Gastrocnemius medialis (tissue), 4 donors: ENCODE data around the gene RAD51B. TPM values are rescaled to one million over a fixed set of nuclear protein-coding genes. Genes with fewer than 3 reads are reported as not detected.
A peak's percentile ranks its signal among the peaks of the same experiment; 100 is the strongest.

Experiments
- ATAC-seq, 2 donors: fragments of 150-250 bp; one replicate each; pipeline ENCODE4 v1.9.1; 2016
- DNase-seq, 2 donors: peaks; one replicate each; pipeline ENCODE4 v3.0.0-alpha.2; 2019
- H3K27ac ChIP-seq, 4 donors: fragments of 200-600 bp; sonication (generic); 1 replicate in 1 of 4; 2 replicates in 3 of 4; pipeline ENCODE4 v1.5.1; 2016 to 2018; ENCODE audit warnings: mild to moderate bottlenecking in 2 of 4, moderate library complexity in 1 of 4
- H3K27me3 ChIP-seq, 3 donors: fragments of 200-600 bp; sonication (generic) in 2 of 3; 1 replicate in 1 of 3; 2 replicates in 2 of 3; pipeline versions ENCODE4 v1.5.1 to v1.6.0; 2016 to 2019; ENCODE audit warnings: mild to moderate bottlenecking in 1 of 3, moderate library complexity in 1 of 3
- H3K36me3 ChIP-seq, 2 donors: fragments of 200-600 bp; sonication (generic) in 1 of 2; one replicate each; pipeline ENCODE4 v1.5.1; 2017 to 2018
- H3K4me1 ChIP-seq, 2 donors: fragments of 200-600 bp; sonication (generic) in 1 of 2; one replicate each; pipeline ENCODE4 v1.5.1; 2016 to 2017; ENCODE audit warnings: mild to moderate bottlenecking in 2 of 2
- H3K4me3 ChIP-seq, 4 donors: fragments of 200-600 bp; sonication (generic) in 3 of 4; 1 replicate in 1 of 4; 2 replicates in 3 of 4; pipeline ENCODE4 v1.5.1; 2016 to 2019; ENCODE audit warnings: mild to moderate bottlenecking in 2 of 4
- H3K9me3 ChIP-seq, 3 donors: fragments of 200-600 bp; sonication (generic) in 2 of 3; 1 replicate in 1 of 3; 2 replicates in 2 of 3; pipeline ENCODE4 v1.5.1; 2016 to 2019
- CTCF ChIP-seq, 5 experiments: fragments of 450-650 bp in 3 of 5; fragments of 200-600 bp in 2 of 5; sonication (generic) in 2 of 5; IDR thresholded peaks in 4 of 5; conservative IDR thresholded peaks in 1 of 5; 1 replicate in 4 of 5; 2 replicates in 1 of 5; pipeline ENCODE4 v1.5.1; 2016 to 2019; ENCODE audit warnings: antibody characterized with exemption in 5 of 5, mild to moderate bottlenecking in 3 of 5, moderate library complexity in 3 of 5
- POLR2A ChIP-seq, 2 donors: fragments of 450-650 bp; IDR thresholded peaks; one replicate each; pipeline ENCODE4 v1.6.1; 2017; ENCODE audit warnings: antibody characterized with exemption in 2 of 2, mild to moderate bottlenecking in 2 of 2, moderate library complexity in 2 of 2
- in situ Hi-C, 4 donors: fragments of 200-750 bp; cut with MboI; loops; one replicate each; pipeline versions ENCODE4 v1.15.0 to v1.8.0; 2017; ENCODE audit warnings: low sequenced_read_pairs in 4 of 4
- intact Hi-C: fragments of 100-400 bp; cut with DNase I; formaldehyde crosslinking; loops from one replicate; pipeline ENCODE4 v1.15.1; 2023; ENCODE audit warnings: low total_unique reads
- total RNA-seq, 4 donors: library from RNA; depleted of rRNA; stranded (reverse); fragments of >200 nt; gene quantifications; one replicate each; pipeline versions ENCODE4 v1.1.0 to v1.2.3, GENCODE V29; 2016

The RAD51B gene
- total RNA-seq, 4 donors from 2014 or later = 1.6 to 3.3 (median 2.4) TPM

- no peak for TF ChIP-seq CTCF (IDR thresholded peaks at IDR 0.05 in 4 of 5, conservative IDR thresholded peaks at IDR 0.05 in 1 of 5)
- no peak for TF ChIP-seq POLR2A (IDR thresholded peaks at IDR 0.05)
- in situ Hi-C loops = no loop called here
- no peaks in the 10 kb centered on the region for H3K9me3 ChIP-seq
- H3K4me3 ChIP-seq = no peak overlapping the region
- DNase-seq (no peak), ATAC-seq (no peak)
- intact Hi-C loops = no loop called here
- no peaks in the 10 kb centered on the region for H3K36me3 ChIP-seq
- H3K27me3 ChIP-seq = no peaks in the 10 kb centered on the region
- H3K4me1 ChIP-seq = peaks cover 74 to 82% of the 10 kb centered on the region in 2 donors
- H3K27ac ChIP-seq = peak overlapping the region; percentile 93 to 99 (median 97)
Observed at GRCh38 chr14:68552602-68553001, 733.0 kb downstream of the RAD51B start.

- ATAC-seq (no peak), DNase-seq (peak in 1 of 2 donors; percentile 54)
- in situ Hi-C loops = no loop called here
- Histone ChIP-seq H3K36me3 (no peaks in the 10 kb centered on the region), H3K27me3 (no peaks in the 10 kb centered on the region), H3K4me3 (no peak overlapping the region), H3K27ac (peak overlapping the region; percentile 93 to 99 (median 97)), H3K9me3 (no peaks in the 10 kb centered on the region), H3K4me1 (peaks cover 68 to 75% of the 10 kb centered on the region in 2 donors)
- intact Hi-C loops = no loop called here
- TF ChIP-seq POLR2A (IDR thresholded peaks at IDR 0.05) (no peak), CTCF (IDR thresholded peaks at IDR 0.05 in 4 of 5, conservative IDR thresholded peaks at IDR 0.05 in 1 of 5) (no peak)
Observed at GRCh38 chr14:68553311-68553710, 733.7 kb downstream of the RAD51B start.

- H3K4me1 ChIP-seq = peaks cover 59 to 67% of the 10 kb centered on the region in 2 donors
- peak overlapping the region; percentile 93 to 99 (median 97) for H3K27ac ChIP-seq
- in situ Hi-C loops = no loop called here
- H3K36me3 ChIP-seq = no peaks in the 10 kb centered on the region
- no peaks in the 10 kb centered on the region for H3K27me3 ChIP-seq
- TF ChIP-seq CTCF (IDR thresholded peaks at IDR 0.05 in 4 of 5, conservative IDR thresholded peaks at IDR 0.05 in 1 of 5) (no peak), POLR2A (IDR thresholded peaks at IDR 0.05) (no peak)
- no peak for DNase-seq
- peak in 1 of 2 donors; percentile 7 for ATAC-seq
- H3K9me3 ChIP-seq = no peaks in the 10 kb centered on the region
- intact Hi-C loops = no loop called here
- H3K4me3 ChIP-seq = no peak overlapping the region
Observed at GRCh38 chr14:68554231-68554630, 734.7 kb downstream of the RAD51B start.

- intact Hi-C loops (no loop called here), in situ Hi-C loops (no loop called here)
- no peak for DNase-seq
- no peaks in the 10 kb centered on the region for H3K36me3 ChIP-seq
- peak overlapping the region; percentile 93 to 99 (median 97) for H3K27ac ChIP-seq
- no peak for ATAC-seq
- H3K4me1 ChIP-seq = peaks cover 41 to 49% of the 10 kb centered on the region in 2 donors
- H3K4me3 ChIP-seq = no peak overlapping the region
- H3K27me3 ChIP-seq = no peaks in the 10 kb centered on the region
- no peak for TF ChIP-seq CTCF (IDR thresholded peaks at IDR 0.05 in 4 of 5, conservative IDR thresholded peaks at IDR 0.05 in 1 of 5)
- TF ChIP-seq POLR2A (IDR thresholded peaks at IDR 0.05) = no peak
- H3K9me3 ChIP-seq = no peaks in the 10 kb centered on the region
Observed at GRCh38 chr14:68556253-68556652, 736.7 kb downstream of the RAD51B start.

GRCh38 chr14:68557648-68558047 is 738.1 kb downstream of the RAD51B start:
- Histone ChIP-seq H3K9me3 (no peaks in the 10 kb centered on the region), H3K27ac (no peak overlapping the region), H3K27me3 (no peaks in the 10 kb centered on the region), H3K36me3 (no peaks in the 10 kb centered on the region), H3K4me3 (no peak overlapping the region), H3K4me1 (peaks cover 29 to 41% of the 10 kb centered on the region in 2 donors)
- ATAC-seq (no peak), DNase-seq (no peak)
- in situ Hi-C loops (no loop called here), intact Hi-C loops (no loop called here)
- no peak for TF ChIP-seq CTCF (IDR thresholded peaks at IDR 0.05 in 4 of 5, conservative IDR thresholded peaks at IDR 0.05 in 1 of 5)
- no peak for TF ChIP-seq POLR2A (IDR thresholded peaks at IDR 0.05)
